Fibroblast of peridontal ligament (primary cell): ENCODE measurements around the gene MAN1C1.

Experiments used
- DNase-seq: peaks from one replicate; pipeline ENCODE4 v3.0.0-alpha.2; 2010; ENCODE audit errors: extremely low read depth

Gene MAN1C1

GRCh38 chr1:25817840-25818501, 201.4 kb downstream of the MAN1C1 start:
- DNase-seq: no peak

GRCh38 chr1:25818569-25818968, 202.0 kb downstream of the MAN1C1 start:
- DNase-seq: no peak

- DNase-seq: peak; percentile 55
Measured at GRCh38 chr1:25819491-25820246, 203.1 kb downstream of the MAN1C1 start, which contains the start of gene MTFR1L. Gene MTFR1L (plus strand): TSS chr1:25819954. CDS start chr1:25823105, 3,151 bp downstream.

- peak; percentile 60 for DNase-seq
Measured at GRCh38 chr1:25820247-25821111, 203.9 kb downstream of the MAN1C1 start.

- DNase-seq: no peak
Measured at GRCh38 chr1:25821112-25821476, 204.5 kb downstream of the MAN1C1 start.

- peak; percentile 51 for DNase-seq
Measured at GRCh38 chr1:25821630-25822091, 205.1 kb downstream of the MAN1C1 start.

- DNase-seq: no peak
Measured at GRCh38 chr1:25825605-25826004, 209.0 kb downstream of the MAN1C1 start.

- DNase-seq: no peak
Measured at GRCh38 chr1:25826571-25826970, 210.0 kb downstream of the MAN1C1 start.

GRCh38 chr1:25828491-25828890, 211.9 kb downstream of the MAN1C1 start:
- DNase-seq: no peak

GRCh38 chr1:25829046-25829445, 212.5 kb downstream of the MAN1C1 start:
- no peak for DNase-seq

- no peak for DNase-seq
Measured at GRCh38 chr1:25831569-25832196, 215.1 kb downstream of the MAN1C1 start.

- DNase-seq: no peak
Measured at GRCh38 chr1:25832336-25833037, 215.9 kb downstream of the MAN1C1 start.

- no peak for DNase-seq
Measured at GRCh38 chr1:25833158-25833557, 216.6 kb downstream of the MAN1C1 start.
